SU-DHL-6 (cell line): Measurements from ENCODE around the gene CPT1B.

ENCODE experiments used
- H2AFZ ChIP-seq: fragments of 200-600 bp; sonication (generic); 2 replicates; pipeline ENCODE4 v1.6.1; 2014; ENCODE audit warnings: low read depth, mild to moderate bottlenecking, moderate library complexity, mixed read lengths, antibody characterized with exemption, low read length; ENCODE audit not compliant: severe bottlenecking
- H3F3A ChIP-seq: fragments of 200-600 bp; shearing (Covaris generic); 2 replicates; pipeline ENCODE4 v1.6.0; 2016; ENCODE audit warnings: antibody characterized with exemption, mild to moderate bottlenecking; ENCODE audit not compliant: insufficient read depth
- H3K27ac ChIP-seq: fragments of 200-600 bp; sonication (generic); 2 replicates; pipeline ENCODE4 v1.5.1; 2016; ENCODE audit warnings: low read depth, mild to moderate bottlenecking, low read length, moderate library complexity, mixed read lengths
- H3K27me3 ChIP-seq: fragments of 200-600 bp; sonication (generic), shearing (Covaris generic); 2 replicates; pipeline ENCODE4 v1.6.0; 2014; ENCODE audit warnings: mild to moderate bottlenecking, low read length
- H3K36me3 ChIP-seq: fragments of 200-600 bp; sonication (generic); 2 replicates; pipeline ENCODE4 v1.6.1; 2014; ENCODE audit warnings: mild to moderate bottlenecking, low read length, mixed read lengths
- H3K4me2 ChIP-seq: fragments of 300-600, 200-600 bp; shearing (Covaris generic), sonication (generic); 2 replicates; pipeline ENCODE4 v1.6.0; 2014; ENCODE audit warnings: low read length, low read depth, mild to moderate bottlenecking; ENCODE audit not compliant: poor library complexity, severe bottlenecking
- H3K4me3 ChIP-seq: fragments of 200-600 bp; sonication (generic); 2 replicates; pipeline ENCODE4 v1.5.1; 2014; ENCODE audit warnings: antibody characterized with exemption, low read length, mild to moderate bottlenecking, mixed read lengths; ENCODE audit not compliant: insufficient read depth, poor library complexity, severe bottlenecking
- H3K79me2 ChIP-seq: fragments of 200-600 bp; sonication (generic); 2 replicates; pipeline ENCODE4 v1.6.1; 2014; ENCODE audit warnings: mild to moderate bottlenecking, low read length, moderate library complexity; ENCODE audit not compliant: insufficient read depth
- H3K9ac ChIP-seq: fragments of 200-600 bp; sonication (generic); 2 replicates; pipeline ENCODE4 v1.7.0; 2014; ENCODE audit warnings: mild to moderate bottlenecking, low read length
- H3K9me2 ChIP-seq: fragments of 200-600 bp; sonication (generic); replicated peaks from 2 replicates; pipeline ENCODE4 v1.6.1; 2014; ENCODE audit warnings: low read length; ENCODE audit not compliant: insufficient read depth
- H3K9me3 ChIP-seq: fragments of 200-600 bp; sonication (generic); 2 replicates; pipeline ENCODE4 v1.6.1; 2014; ENCODE audit warnings: low read length, mixed read lengths; ENCODE audit not compliant: insufficient read depth
- H4K20me1 ChIP-seq: fragments of 200-600 bp; sonication (generic); 2 replicates; pipeline ENCODE4 v1.6.1; 2014; ENCODE audit warnings: low read depth, mild to moderate bottlenecking, antibody characterized with exemption, low read length, moderate library complexity, mixed read lengths
- CTCF ChIP-seq: fragments of 200-600 bp; sonication (generic); IDR thresholded peaks from one replicate; pipeline ENCODE4 v1.5.1; 2017; ENCODE audit warnings: antibody characterized with exemption, mild to moderate bottlenecking, low read length, moderate library complexity; ENCODE audit not compliant: insufficient read depth, poor library complexity, severe bottlenecking
- EZH2phosphoT487 ChIP-seq: fragments of 200-600 bp; sonication (generic), shearing (Covaris generic); conservative IDR thresholded peaks from 2 replicates; pipeline ENCODE4 v1.6.1; 2018; ENCODE audit warnings: mild to moderate bottlenecking, antibody characterized with exemption, low read length, moderate library complexity, mixed read lengths

The CPT1B gene

GRCh38 chr22:50526834-50527801, 51.1 kb downstream of the CPT1B start:
- no peaks in the 10 kb centered on the region for H4K20me1 ChIP-seq
- no peaks in the 10 kb centered on the region for H3K36me3 ChIP-seq
- TF ChIP-seq CTCF = no peak
- TF ChIP-seq EZH2phosphoT487 = no peak
- no peaks in the 10 kb centered on the region for H3K27me3 ChIP-seq
- peak overlapping the region; percentile 88 for H3K9ac ChIP-seq
- peak overlapping the region; percentile 64 for H3K4me3 ChIP-seq
- H3K79me2 ChIP-seq = peaks cover 10% of the 10 kb centered on the region; the same call in 1 of the 2 replicates
- no peaks in the 10 kb centered on the region for H3K9me3 ChIP-seq
- H3K27ac ChIP-seq = peak overlapping the region; percentile 87
- H2AFZ ChIP-seq = no peak overlapping the region
- H3F3A ChIP-seq = peaks cover 12% of the 10 kb centered on the region; the same call in 1 of the 2 replicates
- no peaks in the 10 kb centered on the region for H3K9me2 ChIP-seq
- H3K4me2 ChIP-seq = peak overlapping the region; percentile 69

GRCh38 chr22:50526108-50526833, 52.0 kb downstream of the CPT1B start:
- H3K36me3 ChIP-seq = no peaks in the 10 kb centered on the region
- no peaks in the 10 kb centered on the region for H3K9me3 ChIP-seq
- no peaks in the 10 kb centered on the region for H3K9me2 ChIP-seq
- H3K79me2 ChIP-seq = peaks cover 10% of the 10 kb centered on the region; the same call in 1 of the 2 replicates
- TF ChIP-seq CTCF (peak; percentile 67), EZH2phosphoT487 (no peak)
- peak overlapping the region; percentile 62 for H2AFZ ChIP-seq
- H3F3A ChIP-seq = peaks cover 12% of the 10 kb centered on the region; the same call in 1 of the 2 replicates
- no peaks in the 10 kb centered on the region for H3K27me3 ChIP-seq
- H3K27ac ChIP-seq = peak overlapping the region; percentile 87
- peak overlapping the region; percentile 64 for H3K4me3 ChIP-seq
- H3K9ac ChIP-seq = peak overlapping the region; percentile 88
- peak overlapping the region; percentile 69 for H3K4me2 ChIP-seq
- H4K20me1 ChIP-seq = no peaks in the 10 kb centered on the region

- no peaks in the 10 kb centered on the region for H3K27me3 ChIP-seq
- peaks cover 10% of the 10 kb centered on the region; the same call in 1 of the 2 replicates for H3K79me2 ChIP-seq
- peak overlapping the region; percentile 62 for H2AFZ ChIP-seq
- TF ChIP-seq EZH2phosphoT487 (no peak), CTCF (peak; percentile 38)
- H4K20me1 ChIP-seq = no peaks in the 10 kb centered on the region
- no peaks in the 10 kb centered on the region for H3K36me3 ChIP-seq
- peak overlapping the region; percentile 69 for H3K4me2 ChIP-seq
- peak overlapping the region; percentile 64 for H3K4me3 ChIP-seq
- peak overlapping the region; percentile 87 for H3K27ac ChIP-seq
- H3K9ac ChIP-seq = peak overlapping the region; percentile 88
- peaks cover 12% of the 10 kb centered on the region; the same call in 1 of the 2 replicates for H3F3A ChIP-seq
- H3K9me2 ChIP-seq = no peaks in the 10 kb centered on the region
- no peaks in the 10 kb centered on the region for H3K9me3 ChIP-seq
Measured at GRCh38 chr22:50525858-50526107, 52.4 kb downstream of the CPT1B start.
